ENCODE results near the gene AGAP1. TPM values are rescaled to one million over a fixed set of nuclear protein-coding genes. Genes with fewer than 3 reads are reported as not detected.

Gene AGAP1
- total RNA-seq, 1 donor from 2014 or later = 20.4 TPM

GRCh38 chr2:235551965-235552364 lies 58.1 kb downstream of the AGAP1 start:
- H3K27ac ChIP-seq = no peak overlapping the region

GRCh38 chr2:235552671-235553070 lies 58.8 kb downstream of the AGAP1 start:
- Mint-ChIP-seq H3K27me3 (ENCODE audit: insufficient read depth, low read depth) (no peaks in the 10 kb centered on the region), H3K9me3 (peaks cover 8% of the 10 kb centered on the region), H3K36me3 (peaks cover 7% of the 10 kb centered on the region), H3K4me1 (peaks cover 36% of the 10 kb centered on the region), H3K27ac (no peak overlapping the region), H3K4me3 (no peak overlapping the region)
- H3K4me2 ChIP-seq = no peak overlapping the region
- peaks cover 91% of the 10 kb centered on the region for H3K79me2 ChIP-seq (ENCODE audit: low read depth)
- TF ChIP-seq EZH2phosphoT487 (IDR thresholded peaks at IDR 0.05) (no peak), EZH2 (IDR thresholded peaks at IDR 0.05) (no peak), CTCF (IDR thresholded peaks at IDR 0.05) (no peak)
- H3K36me3 ChIP-seq = no peaks in the 10 kb centered on the region
- no peak overlapping the region for H3K27ac ChIP-seq
- H3K4me3 ChIP-seq = no peak overlapping the region
- H3K27me3 ChIP-seq = no peaks in the 10 kb centered on the region
- no peaks in the 10 kb centered on the region for H3F3A ChIP-seq (ENCODE audit: low read depth)
- peaks cover 14% of the 10 kb centered on the region for H3K4me1 ChIP-seq
- H3K9ac ChIP-seq = no peak overlapping the region
- H4K20me1 ChIP-seq (ENCODE audit: low read depth) = peaks cover 98% of the 10 kb centered on the region
- no peaks in the 10 kb centered on the region for H3K9me3 ChIP-seq (ENCODE audit: low read depth)
- H2AFZ ChIP-seq (replicated peaks) = no peak overlapping the region
- DNase-seq (ENCODE audit: low spot score) = no peak

More at GRCh38 chr2:235551965-235552364, 58.1 kb downstream of the AGAP1 start:
- Histone ChIP-seq H2AFZ (replicated peaks) (no peak overlapping the region), H3F3A (ENCODE audit: low read depth) (no peaks in the 10 kb centered on the region), H3K36me3 (no peaks in the 10 kb centered on the region), H3K4me3 (no peak overlapping the region), H3K4me1 (peaks cover 14% of the 10 kb centered on the region), H3K4me2 (peak overlapping the region; percentile 16), H3K9me3 (ENCODE audit: low read depth) (no peaks in the 10 kb centered on the region), H3K79me2 (ENCODE audit: low read depth) (peaks cover 92% of the 10 kb centered on the region), H3K9ac (no peak overlapping the region), H4K20me1 (ENCODE audit: low read depth) (peaks cover 98% of the 10 kb centered on the region), H3K27me3 (no peaks in the 10 kb centered on the region)
- H3K36me3 Mint-ChIP-seq = peaks cover 3% of the 10 kb centered on the region
- no peak overlapping the region for H3K4me3 Mint-ChIP-seq
- peaks cover 34% of the 10 kb centered on the region for H3K4me1 Mint-ChIP-seq
- TF ChIP-seq EZH2phosphoT487 (IDR thresholded peaks at IDR 0.05) = no peak
- peak; percentile 60 for TF ChIP-seq CTCF (IDR thresholded peaks at IDR 0.05)
- peaks cover 5% of the 10 kb centered on the region for H3K9me3 Mint-ChIP-seq
- H3K27me3 Mint-ChIP-seq (ENCODE audit: insufficient read depth, low read depth) = no peaks in the 10 kb centered on the region
- H3K27ac Mint-ChIP-seq = peak overlapping the region; percentile 17
- peak; percentile 77 for DNase-seq (ENCODE audit: low spot score)

- peak overlapping the region; percentile 76 for H3K27ac Mint-ChIP-seq
- no peak overlapping the region for H3K9ac ChIP-seq
- peaks cover 10% of the 10 kb centered on the region for H3K9me3 Mint-ChIP-seq
- no peak for DNase-seq (ENCODE audit: low spot score)
- H3K4me3 ChIP-seq = no peak overlapping the region
- H3K4me2 ChIP-seq = no peak overlapping the region
- no peaks in the 10 kb centered on the region for H3K36me3 ChIP-seq
- H3K27me3 ChIP-seq = no peaks in the 10 kb centered on the region
- H3F3A ChIP-seq (ENCODE audit: low read depth) = no peaks in the 10 kb centered on the region
- peaks cover 14% of the 10 kb centered on the region for H3K4me1 ChIP-seq
- H3K9me3 ChIP-seq (ENCODE audit: low read depth) = no peaks in the 10 kb centered on the region
- H3K4me3 Mint-ChIP-seq = no peak overlapping the region
- peaks cover 91% of the 10 kb centered on the region for H3K79me2 ChIP-seq (ENCODE audit: low read depth)
- H2AFZ ChIP-seq (replicated peaks) = no peak overlapping the region
- no peak overlapping the region for H3K27ac ChIP-seq
- peaks cover 40% of the 10 kb centered on the region for H3K4me1 Mint-ChIP-seq
- peaks cover 98% of the 10 kb centered on the region for H4K20me1 ChIP-seq (ENCODE audit: low read depth)
- TF ChIP-seq CTCF (IDR thresholded peaks at IDR 0.05) = no peak
- H3K27me3 Mint-ChIP-seq (ENCODE audit: insufficient read depth, low read depth) = no peaks in the 10 kb centered on the region
- H3K36me3 Mint-ChIP-seq = peaks cover 9% of the 10 kb centered on the region
These were observed 59.4 kb downstream of the AGAP1 start for GRCh38 chr2:235553291-235553690.

Data from neural progenitor cell (in vitro differentiated cells).